HCT116 (cell line): ENCODE measurements around the gene LINC00305.

ENCODE experiments used
- EZH2 ChIP-seq: fragments of 200-600 bp; sonication (generic); IDR thresholded peaks from 2 replicates; pipeline ENCODE4 v1.6.1; 2017; ENCODE audit warnings: antibody characterized with exemption, mixed run types
- EZH2phosphoT487 ChIP-seq: fragments of 200-600 bp; IDR thresholded peaks from 2 replicates; pipeline ENCODE4 v1.6.1; 2018; ENCODE audit warnings: antibody characterized with exemption, borderline replicate concordance
- POLR2A ChIP-seq: IDR thresholded peaks from 2 replicates; pipeline ENCODE4 v1.7.0; 2011; ENCODE audit warnings: borderline replicate concordance; ENCODE audit not compliant: insufficient read depth, insufficient read length; ENCODE audit errors: extremely low read depth
- POLR2AphosphoS5 ChIP-seq: IDR thresholded peaks from 2 replicates; pipeline ENCODE4 v1.6.1; 2011; ENCODE audit warnings: mild to moderate bottlenecking, low read depth, low read length, moderate library complexity
- REST ChIP-seq: IDR thresholded peaks from 2 replicates; pipeline ENCODE4 v1.6.1; 2012; ENCODE audit warnings: low read depth
- SIN3A ChIP-seq: IDR thresholded peaks from 2 replicates; pipeline ENCODE4 v1.6.1; 2012; ENCODE audit warnings: low read depth
- YY1 ChIP-seq: IDR thresholded peaks from 2 replicates; pipeline ENCODE4 v1.6.1; 2011; ENCODE audit warnings: low read length, low read depth, moderate library complexity, mild to moderate bottlenecking; ENCODE audit not compliant: insufficient replicate concordance; ENCODE audit errors: extremely low read depth
- ZFX ChIP-seq: fragments of 450-650 bp; IDR thresholded peaks from 2 replicates; pipeline ENCODE4 v1.6.1; 2017
- TF ChIP-seq, protein P1 (sequence below), 3 experiments: fragments of 200-600 bp in 1 of 3; sonication (generic) in 1 of 3; IDR thresholded peaks in 2 of 3; conservative IDR thresholded peaks in 1 of 3; 2 replicates each; pipeline ENCODE4 v1.5.1; 2012 to 2017; ENCODE audit warnings: low read depth in 2 of 3, low read length in 2 of 3, antibody characterized with exemption in 1 of 3, borderline replicate concordance in 1 of 3, control low read depth in 1 of 3, mild to moderate bottlenecking in 1 of 3, mixed read lengths in 1 of 3, mixed run types in 1 of 3, moderate library complexity in 1 of 3; ENCODE audit not compliant: insufficient read depth in 1 of 3
- TF ChIP-seq, protein P2 (sequence below): IDR thresholded peaks from 2 replicates; pipeline ENCODE4 v1.6.1; 2012

DNA sequence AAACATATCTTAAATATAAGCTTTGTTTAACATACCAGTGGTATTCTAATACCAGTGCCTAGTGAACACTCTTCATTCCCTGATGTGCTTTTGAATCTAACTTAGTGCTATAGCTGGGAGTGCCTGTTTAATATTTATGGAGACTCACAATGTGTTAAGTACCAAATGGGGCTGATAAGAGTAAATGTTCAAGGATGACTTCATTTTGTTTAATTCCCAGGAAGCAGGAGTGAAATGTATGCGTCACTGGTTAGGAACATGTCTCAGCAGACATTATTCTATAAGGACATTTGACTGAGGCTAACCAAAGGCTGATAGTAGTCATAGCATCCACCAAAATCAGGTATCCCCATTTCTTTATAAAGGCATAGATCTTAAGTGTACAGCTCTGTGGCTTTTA lies 31.7 kb upstream of the LINC00305 start:
- no peak for TF ChIP-seq REST
- TF ChIP-seq, protein P1, sequence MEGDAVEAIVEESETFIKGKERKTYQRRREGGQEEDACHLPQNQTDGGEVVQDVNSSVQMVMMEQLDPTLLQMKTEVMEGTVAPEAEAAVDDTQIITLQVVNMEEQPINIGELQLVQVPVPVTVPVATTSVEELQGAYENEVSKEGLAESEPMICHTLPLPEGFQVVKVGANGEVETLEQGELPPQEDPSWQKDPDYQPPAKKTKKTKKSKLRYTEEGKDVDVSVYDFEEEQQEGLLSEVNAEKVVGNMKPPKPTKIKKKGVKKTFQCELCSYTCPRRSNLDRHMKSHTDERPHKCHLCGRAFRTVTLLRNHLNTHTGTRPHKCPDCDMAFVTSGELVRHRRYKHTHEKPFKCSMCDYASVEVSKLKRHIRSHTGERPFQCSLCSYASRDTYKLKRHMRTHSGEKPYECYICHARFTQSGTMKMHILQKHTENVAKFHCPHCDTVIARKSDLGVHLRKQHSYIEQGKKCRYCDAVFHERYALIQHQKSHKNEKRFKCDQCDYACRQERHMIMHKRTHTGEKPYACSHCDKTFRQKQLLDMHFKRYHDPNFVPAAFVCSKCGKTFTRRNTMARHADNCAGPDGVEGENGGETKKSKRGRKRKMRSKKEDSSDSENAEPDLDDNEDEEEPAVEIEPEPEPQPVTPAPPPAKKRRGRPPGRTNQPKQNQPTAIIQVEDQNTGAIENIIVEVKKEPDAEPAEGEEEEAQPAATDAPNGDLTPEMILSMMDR (IDR thresholded peaks at IDR 0.05 in 2 of 3, conservative IDR thresholded peaks at IDR 0.05 in 1 of 3; ENCODE audit: borderline replicate concordance in 1 of 3, insufficient read depth in 1 of 3, low read depth in 2 of 3, low read length in 2 of 3): no peak
- no peak for TF ChIP-seq POLR2A
- no peak for TF ChIP-seq POLR2AphosphoS5
- no peak for TF ChIP-seq EZH2phosphoT487
- TF ChIP-seq SIN3A: no peak
- TF ChIP-seq, protein P2, sequence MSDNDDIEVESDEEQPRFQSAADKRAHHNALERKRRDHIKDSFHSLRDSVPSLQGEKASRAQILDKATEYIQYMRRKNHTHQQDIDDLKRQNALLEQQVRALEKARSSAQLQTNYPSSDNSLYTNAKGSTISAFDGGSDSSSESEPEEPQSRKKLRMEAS: no peak
- no peak for TF ChIP-seq YY1
- TF ChIP-seq EZH2: no peak
- no peak for TF ChIP-seq ZFX
